ENCODE results near the gene ADAMTS20.

DNA sequence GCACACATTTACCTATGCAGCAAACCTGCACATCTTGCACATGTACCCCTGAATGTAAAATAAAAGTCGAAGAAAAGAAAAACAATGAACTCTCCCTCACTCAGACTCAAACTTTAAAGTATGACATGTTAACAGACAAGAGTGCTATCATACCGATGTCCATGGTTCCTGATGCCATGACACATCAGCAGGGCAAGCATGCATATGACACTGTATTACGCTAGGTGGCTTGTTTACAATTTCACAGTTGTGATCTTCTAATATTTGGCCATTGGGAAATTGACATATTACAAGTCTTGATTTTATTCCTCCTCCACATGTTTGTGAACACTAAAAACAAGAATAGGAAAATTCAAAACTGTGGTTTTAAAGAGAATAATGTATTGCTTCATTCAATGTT, 126.6 kb downstream of the ADAMTS20 start:
- no peak for TF ChIP-seq POLR2A (IDR thresholded peaks at IDR 0.05)
- TF ChIP-seq, protein P1, sequence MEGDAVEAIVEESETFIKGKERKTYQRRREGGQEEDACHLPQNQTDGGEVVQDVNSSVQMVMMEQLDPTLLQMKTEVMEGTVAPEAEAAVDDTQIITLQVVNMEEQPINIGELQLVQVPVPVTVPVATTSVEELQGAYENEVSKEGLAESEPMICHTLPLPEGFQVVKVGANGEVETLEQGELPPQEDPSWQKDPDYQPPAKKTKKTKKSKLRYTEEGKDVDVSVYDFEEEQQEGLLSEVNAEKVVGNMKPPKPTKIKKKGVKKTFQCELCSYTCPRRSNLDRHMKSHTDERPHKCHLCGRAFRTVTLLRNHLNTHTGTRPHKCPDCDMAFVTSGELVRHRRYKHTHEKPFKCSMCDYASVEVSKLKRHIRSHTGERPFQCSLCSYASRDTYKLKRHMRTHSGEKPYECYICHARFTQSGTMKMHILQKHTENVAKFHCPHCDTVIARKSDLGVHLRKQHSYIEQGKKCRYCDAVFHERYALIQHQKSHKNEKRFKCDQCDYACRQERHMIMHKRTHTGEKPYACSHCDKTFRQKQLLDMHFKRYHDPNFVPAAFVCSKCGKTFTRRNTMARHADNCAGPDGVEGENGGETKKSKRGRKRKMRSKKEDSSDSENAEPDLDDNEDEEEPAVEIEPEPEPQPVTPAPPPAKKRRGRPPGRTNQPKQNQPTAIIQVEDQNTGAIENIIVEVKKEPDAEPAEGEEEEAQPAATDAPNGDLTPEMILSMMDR (IDR thresholded peaks at IDR 0.05): no peak
- no peak for TF ChIP-seq POLR2AphosphoS5 (IDR thresholded peaks at IDR 0.05)
- no peak for TF ChIP-seq EP300 (IDR thresholded peaks at IDR 0.05)
